ENCODE results near the gene PRR5.
"Not testable (repeated sequence)": the region's sequence is repeated elsewhere in the genome, so short reads cannot be mapped to it uniquely, and the experiment has no call there.

- not testable (repeated sequence) for TF ChIP-seq CTCF, POLR2A, EP300 (IDR thresholded peaks at IDR 0.05)
Measured at GRCh38 chr22:44739666-44740065, 37.7 kb downstream of the PRR5 start.

Measured in gastroesophageal sphincter (tissue), 3 donors.